Measurements from ENCODE around the gene NUB1. TPM values are rescaled to one million over a fixed set of nuclear protein-coding genes. Genes with fewer than 3 reads are reported as not detected.

The NUB1 gene
- total RNA-seq, 1 donor from 2014 or later = 28.2 TPM

- H3K9me3 ChIP-seq = no peaks in the 10 kb centered on the region
- peak overlapping the region; percentile 38 to 64 for H3K27ac ChIP-seq
- TF ChIP-seq CTCF (IDR thresholded peaks at IDR 0.05) = no peak
- DNase-seq (ENCODE audit: low spot score in 2 of 2) = no peak
- intact Hi-C loops (cut with DNase I) = loop anchor here (2.0 to 10.0 kb wide), 2 partner anchors 259 to 535 kb away; partner anchors contain the start of genes FASTK and PRKAG2
- H3K4me3 ChIP-seq = peak overlapping the region in 1 of 2 donors; percentile 20
- H3K27me3 ChIP-seq = no peaks in the 10 kb centered on the region
- no peaks in the 10 kb centered on the region for H3K36me3 ChIP-seq
- peaks cover 8 to 15% of the 10 kb centered on the region in 2 donors for H3K4me1 ChIP-seq
These were observed 1.8 kb upstream of the NUB1 start for GRCh38 chr7:151339651-151340382.

GRCh38 chr7:151340794-151341356 lies 737 bp upstream of the NUB1 start:
- peaks cover 8 to 15% of the 10 kb centered on the region in 2 donors for H3K4me1 ChIP-seq
- no peak for DNase-seq (ENCODE audit: low spot score in 2 of 2)
- H3K9me3 ChIP-seq = no peaks in the 10 kb centered on the region
- intact Hi-C loops (cut with DNase I) = loop anchor here (1.0 to 10.0 kb wide), 4 partner anchors 109 to 534 kb away; partner anchors contain the start of genes ABCF2, CHPF2, FASTK and PRKAG2
- H3K4me3 ChIP-seq = peak overlapping the region; percentile 81 to 83
- H3K27me3 ChIP-seq = no peaks in the 10 kb centered on the region
- H3K36me3 ChIP-seq = peaks cover 8% of the 10 kb centered on the region in 2 donors
- no peak for TF ChIP-seq CTCF (IDR thresholded peaks at IDR 0.05)
- H3K27ac ChIP-seq = peak overlapping the region; percentile 64 to 88

- Histone ChIP-seq H3K4me3 (peak overlapping the region; percentile 81 to 83), H3K27ac (peak overlapping the region; percentile 48 to 88), H3K4me1 (peaks cover 8 to 15% of the 10 kb centered on the region in 2 donors), H3K36me3 (peaks cover 19 to 21% of the 10 kb centered on the region in 2 donors), H3K9me3 (no peaks in the 10 kb centered on the region), H3K27me3 (no peaks in the 10 kb centered on the region)
- DNase-seq (ENCODE audit: low spot score in 2 of 2) = no peak
- intact Hi-C loops (cut with DNase I) = loop anchor here (10.0 kb wide), 1 partner anchor 533 kb away; the partner anchor contains the start of gene PRKAG2
- no peak for TF ChIP-seq CTCF (IDR thresholded peaks at IDR 0.05)
These were observed 562 bp downstream of the NUB1 start for GRCh38 chr7:151342102-151342646.

GRCh38 chr7:151342811-151343210 lies 1.2 kb downstream of the NUB1 start:
- peak overlapping the region; percentile 81 to 83 for H3K4me3 ChIP-seq
- H3K36me3 ChIP-seq = peaks cover 19 to 27% of the 10 kb centered on the region in 2 donors
- peaks cover 8 to 15% of the 10 kb centered on the region in 2 donors for H3K4me1 ChIP-seq
- no peak for DNase-seq (ENCODE audit: low spot score in 2 of 2)
- no peak for TF ChIP-seq CTCF (IDR thresholded peaks at IDR 0.05)
- no peaks in the 10 kb centered on the region for H3K27me3 ChIP-seq
- H3K9me3 ChIP-seq = no peaks in the 10 kb centered on the region
- intact Hi-C loops (cut with DNase I) = loop anchor here (10.0 kb wide), 1 partner anchor 532 kb away; the partner anchor contains the start of gene PRKAG2
- no peak overlapping the region for H3K27ac ChIP-seq

- no peak overlapping the region for H3K4me3 ChIP-seq
- peaks cover 8 to 15% of the 10 kb centered on the region in 2 donors for H3K4me1 ChIP-seq
- no peaks in the 10 kb centered on the region for H3K9me3 ChIP-seq
- DNase-seq (ENCODE audit: low spot score in 2 of 2) = no peak
- peaks cover 19 to 29% of the 10 kb centered on the region in 2 donors for H3K36me3 ChIP-seq
- intact Hi-C loops (cut with DNase I) = loop anchor here (10.0 kb wide), 1 partner anchor 531 kb away; the partner anchor contains the start of gene PRKAG2
- TF ChIP-seq CTCF (IDR thresholded peaks at IDR 0.05) = no peak
- no peaks in the 10 kb centered on the region for H3K27me3 ChIP-seq
- no peak overlapping the region for H3K27ac ChIP-seq
These were observed 1.9 kb downstream of the NUB1 start for GRCh38 chr7:151343516-151343915.

All from ascending aorta (tissue), 2 donors.